ENCODE results near the gene SLC38A9. TPM values are rescaled to one million over a fixed set of nuclear protein-coding genes. Genes with fewer than 3 reads are reported as not detected.

The SLC38A9 gene
- total RNA-seq, 1 donor from 2014 or later, result 36.6 TPM

- TF ChIP-seq CTCF (conservative IDR thresholded peaks at IDR 0.05), result no peak
- no peaks in the 10 kb centered on the region for H3K36me3 Mint-ChIP-seq
- H3K9me3 Mint-ChIP-seq, result no peaks in the 10 kb centered on the region
- no peak overlapping the region for H3K27ac Mint-ChIP-seq
- no peaks in the 10 kb centered on the region for H3K27me3 Mint-ChIP-seq
- peaks cover 36% of the 10 kb centered on the region for H3K4me1 Mint-ChIP-seq (ENCODE audit: unreplicated experiment)
- no peak for DNase-seq (ENCODE audit: extremely low spot score, unreplicated experiment)
- no peak overlapping the region for H3K4me3 Mint-ChIP-seq
Observed at GRCh38 chr5:55603922-55604321, 108.2 kb downstream of the SLC38A9 start.

- Mint-ChIP-seq H3K27ac (peak overlapping the region; percentile 79), H3K4me3 (peak overlapping the region; percentile 47), H3K4me1 (ENCODE audit: unreplicated experiment) (peaks cover 44% of the 10 kb centered on the region), H3K9me3 (no peaks in the 10 kb centered on the region), H3K36me3 (no peaks in the 10 kb centered on the region), H3K27me3 (no peaks in the 10 kb centered on the region)
- no peak for TF ChIP-seq CTCF (conservative IDR thresholded peaks at IDR 0.05)
- no peak for DNase-seq (ENCODE audit: extremely low spot score, unreplicated experiment)
Observed at GRCh38 chr5:55601628-55602027, 110.5 kb downstream of the SLC38A9 start.

GRCh38 chr5:55601204-55601618 is 110.9 kb downstream of the SLC38A9 start:
- DNase-seq (ENCODE audit: extremely low spot score, unreplicated experiment), result no peak
- no peaks in the 10 kb centered on the region for H3K9me3 Mint-ChIP-seq
- H3K36me3 Mint-ChIP-seq, result no peaks in the 10 kb centered on the region
- H3K4me1 Mint-ChIP-seq (ENCODE audit: unreplicated experiment), result peaks cover 44% of the 10 kb centered on the region
- H3K27ac Mint-ChIP-seq, result peak overlapping the region; percentile 79
- peak overlapping the region; percentile 47 for H3K4me3 Mint-ChIP-seq
- no peaks in the 10 kb centered on the region for H3K27me3 Mint-ChIP-seq
- TF ChIP-seq CTCF (conservative IDR thresholded peaks at IDR 0.05), result no peak

- Mint-ChIP-seq H3K9me3 (no peaks in the 10 kb centered on the region), H3K36me3 (no peaks in the 10 kb centered on the region), H3K4me1 (ENCODE audit: unreplicated experiment) (peaks cover 44% of the 10 kb centered on the region), H3K27me3 (no peaks in the 10 kb centered on the region), H3K27ac (peak overlapping the region; percentile 79), H3K4me3 (peak overlapping the region; percentile 47)
- TF ChIP-seq CTCF (conservative IDR thresholded peaks at IDR 0.05), result no peak
- no peak for DNase-seq (ENCODE audit: extremely low spot score, unreplicated experiment)
Observed at GRCh38 chr5:55600497-55601203, 111.5 kb downstream of the SLC38A9 start.

GRCh38 chr5:55600086-55600485 is 112.0 kb downstream of the SLC38A9 start:
- Mint-ChIP-seq H3K27me3 (no peaks in the 10 kb centered on the region), H3K4me3 (no peak overlapping the region), H3K27ac (peak overlapping the region; percentile 79), H3K36me3 (no peaks in the 10 kb centered on the region), H3K9me3 (no peaks in the 10 kb centered on the region), H3K4me1 (ENCODE audit: unreplicated experiment) (peaks cover 44% of the 10 kb centered on the region)
- DNase-seq (ENCODE audit: extremely low spot score, unreplicated experiment), result no peak
- TF ChIP-seq CTCF (conservative IDR thresholded peaks at IDR 0.05), result no peak

All from type B pancreatic cell (in vitro differentiated cells).